Endothelial cell of hepatic sinusoid (primary cell): ENCODE data around the gene IHH.

Experiments
- in situ Hi-C: cut with HindIII; loops from 2 replicates; pipeline ENCODE4 v1.10.0; 2017; ENCODE audit warnings: low sequenced_read_pairs

Gene IHH

GRCh38 chr2:219045937-219046550, 14.7 kb downstream of the IHH start:
- in situ Hi-C loops = no loop called here

- in situ Hi-C loops = no loop called here
Measured at GRCh38 chr2:219042750-219043149, 18.0 kb downstream of the IHH start.

GRCh38 chr2:219042157-219042556, 18.6 kb downstream of the IHH start:
- in situ Hi-C loops = no loop called here

DNA sequence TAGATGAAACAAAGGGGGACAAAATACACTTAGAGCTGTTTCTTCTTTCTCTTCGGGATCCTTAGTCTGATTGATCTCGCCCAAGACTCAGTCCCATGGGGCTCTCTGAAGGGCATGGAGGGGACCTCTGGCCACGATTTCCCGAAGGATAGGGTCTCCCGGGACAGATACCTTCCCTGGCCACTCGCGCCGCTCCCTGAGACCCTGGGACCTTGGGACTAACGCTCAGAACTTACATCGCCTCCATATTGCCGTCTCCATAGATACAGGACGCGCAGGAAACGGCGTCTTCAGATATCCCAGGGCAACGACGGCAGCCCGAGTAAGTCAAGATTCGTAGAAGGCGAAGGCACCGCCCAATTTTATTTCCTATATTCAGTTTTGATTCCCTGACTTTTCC, 19.5 kb downstream of the IHH start, which contains the start of gene CFAP65:
CFAP65 (minus strand) TSS at position 265 of the 400 bp plus-strand sequence. CDS start 2,468 bp downstream, outside the sequence.
- in situ Hi-C loops = no loop called here

DNA sequence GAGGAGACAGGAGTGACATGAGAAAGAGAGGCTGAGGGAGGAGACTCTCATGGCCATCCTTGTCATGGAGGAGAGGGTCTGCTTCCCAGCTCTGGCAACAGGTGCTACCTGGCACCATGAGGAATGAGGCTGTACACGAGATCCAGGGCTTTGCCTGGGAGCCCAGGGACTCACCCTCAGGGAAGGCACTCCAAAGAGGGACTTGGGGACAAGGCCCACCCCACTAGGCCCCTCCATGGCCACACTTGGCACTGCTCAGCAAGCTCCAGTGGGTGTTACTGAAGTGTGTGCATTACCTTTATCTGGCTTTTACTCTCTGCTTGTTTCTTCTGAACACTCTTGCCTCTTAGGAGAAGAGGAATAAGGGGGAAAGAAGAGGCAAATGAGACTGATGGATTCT, 22.1 kb downstream of the IHH start:
- in situ Hi-C loops = no loop called here

GRCh38 chr2:219037783-219038499, 22.8 kb downstream of the IHH start:
- in situ Hi-C loops = no loop called here

- in situ Hi-C loops = no loop called here
Measured at GRCh38 chr2:219035942-219036341, 24.8 kb downstream of the IHH start.

DNA sequence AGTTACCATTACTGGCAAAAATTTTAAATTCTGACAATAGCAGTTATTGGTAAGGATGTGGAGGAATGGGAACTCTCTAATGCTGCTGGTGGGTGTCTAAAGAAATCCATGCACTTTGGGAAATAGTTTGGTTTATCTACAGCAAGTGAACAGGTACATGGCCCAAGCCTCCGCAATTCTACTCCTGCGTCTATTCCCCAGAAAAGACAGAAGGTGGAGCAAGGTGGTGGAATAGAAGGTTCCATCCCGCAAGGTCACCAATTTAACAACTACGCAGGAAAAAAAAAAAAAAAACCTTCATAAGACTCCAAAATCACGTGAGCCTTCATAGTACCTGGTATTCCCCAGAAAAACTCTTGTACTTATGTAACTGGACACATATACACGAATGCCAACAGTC, 25.9 kb downstream of the IHH start:
- in situ Hi-C loops = no loop called here

DNA sequence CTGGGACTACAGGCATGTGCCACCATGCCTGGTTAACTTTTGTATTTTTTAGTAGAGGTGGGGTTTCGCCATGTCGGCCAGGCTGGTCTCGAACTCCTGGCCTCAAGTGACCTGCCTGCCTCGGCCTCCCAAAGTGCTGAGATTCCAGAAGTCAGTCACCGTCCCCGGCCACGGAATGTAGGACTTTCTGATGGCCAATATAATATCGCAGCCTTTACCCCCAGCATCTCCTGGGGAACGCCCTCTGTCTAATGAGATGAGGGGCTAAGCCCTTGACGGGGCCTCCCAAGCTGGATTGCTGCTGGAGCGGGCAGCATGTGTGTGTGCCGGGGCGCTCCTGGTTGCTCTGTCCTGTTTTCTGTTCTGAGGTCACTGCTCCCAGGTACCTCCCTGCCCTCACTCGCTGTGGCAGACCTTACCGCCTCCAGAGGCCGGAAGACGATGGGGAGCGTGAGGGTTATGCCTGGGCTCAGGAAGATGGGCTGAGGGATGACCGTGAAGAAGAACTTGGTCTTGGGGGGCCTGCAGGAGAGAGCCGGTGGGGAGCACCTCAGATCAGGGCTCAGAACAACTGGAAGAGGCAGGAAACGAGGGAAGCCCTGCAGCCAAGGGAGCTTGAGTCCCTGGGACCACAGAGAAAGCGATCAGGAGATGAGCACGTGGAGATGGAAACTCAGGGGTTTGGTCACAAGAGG, 28.5 kb downstream of the IHH start:
- in situ Hi-C loops = no loop called here

GRCh38 chr2:219031005-219031738, 29.5 kb downstream of the IHH start:
- in situ Hi-C loops = no loop called here

DNA sequence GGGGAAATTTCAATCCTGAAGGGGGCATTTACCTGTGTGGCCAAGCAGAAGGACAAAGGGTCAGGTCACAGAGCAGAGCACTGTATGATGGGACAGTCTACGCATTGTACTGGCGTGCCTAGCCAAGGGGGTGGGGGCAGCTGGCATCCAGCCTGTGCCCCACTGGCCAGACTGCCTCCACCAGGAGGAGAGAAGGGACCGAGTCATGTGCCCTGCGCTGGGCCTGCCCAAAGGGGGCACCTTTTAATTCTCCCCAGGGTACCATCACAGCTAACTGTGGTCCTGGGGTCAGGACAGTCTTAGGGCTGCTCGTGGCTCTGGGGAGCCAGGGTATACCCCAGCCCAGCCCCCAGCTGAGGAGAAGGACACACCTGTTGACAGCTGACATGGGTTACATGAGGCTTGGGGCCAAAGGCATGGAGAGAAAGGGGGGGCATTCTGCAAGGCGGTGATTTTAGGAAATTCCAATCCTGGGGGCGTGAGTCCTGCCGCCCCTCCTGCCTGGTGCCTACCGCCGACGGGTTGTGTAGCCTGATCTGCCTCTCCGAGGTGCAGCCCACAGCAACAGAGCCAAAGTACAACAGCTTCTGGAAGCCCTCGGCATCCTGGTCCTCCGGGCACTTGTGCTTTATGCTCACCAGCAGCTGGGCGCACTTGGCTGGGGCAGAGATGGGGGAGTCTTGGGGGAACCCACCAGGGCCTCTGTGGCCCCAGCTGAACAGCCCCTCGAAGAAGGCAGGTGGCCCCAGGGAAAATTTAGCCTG, 30.4 kb downstream of the IHH start:
- in situ Hi-C loops = no loop called here

DNA sequence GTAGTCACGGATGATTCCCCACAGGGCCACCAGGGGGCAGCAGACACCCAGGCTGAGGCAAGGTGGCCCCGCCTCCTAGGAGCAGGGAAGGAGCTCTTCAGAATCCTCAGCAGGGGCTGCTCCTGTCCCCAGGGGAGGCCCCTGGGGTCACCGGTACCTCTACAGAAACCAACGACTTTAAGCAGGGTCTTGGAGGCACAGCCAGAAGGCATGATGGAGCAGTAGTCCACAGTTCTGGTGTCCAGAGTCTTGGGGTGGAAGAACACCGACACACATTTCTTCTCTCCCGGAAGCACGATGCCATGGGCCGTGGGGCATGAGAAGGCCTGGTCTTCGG, 30.9 kb downstream of the IHH start:
- in situ Hi-C loops = no loop called here

DNA sequence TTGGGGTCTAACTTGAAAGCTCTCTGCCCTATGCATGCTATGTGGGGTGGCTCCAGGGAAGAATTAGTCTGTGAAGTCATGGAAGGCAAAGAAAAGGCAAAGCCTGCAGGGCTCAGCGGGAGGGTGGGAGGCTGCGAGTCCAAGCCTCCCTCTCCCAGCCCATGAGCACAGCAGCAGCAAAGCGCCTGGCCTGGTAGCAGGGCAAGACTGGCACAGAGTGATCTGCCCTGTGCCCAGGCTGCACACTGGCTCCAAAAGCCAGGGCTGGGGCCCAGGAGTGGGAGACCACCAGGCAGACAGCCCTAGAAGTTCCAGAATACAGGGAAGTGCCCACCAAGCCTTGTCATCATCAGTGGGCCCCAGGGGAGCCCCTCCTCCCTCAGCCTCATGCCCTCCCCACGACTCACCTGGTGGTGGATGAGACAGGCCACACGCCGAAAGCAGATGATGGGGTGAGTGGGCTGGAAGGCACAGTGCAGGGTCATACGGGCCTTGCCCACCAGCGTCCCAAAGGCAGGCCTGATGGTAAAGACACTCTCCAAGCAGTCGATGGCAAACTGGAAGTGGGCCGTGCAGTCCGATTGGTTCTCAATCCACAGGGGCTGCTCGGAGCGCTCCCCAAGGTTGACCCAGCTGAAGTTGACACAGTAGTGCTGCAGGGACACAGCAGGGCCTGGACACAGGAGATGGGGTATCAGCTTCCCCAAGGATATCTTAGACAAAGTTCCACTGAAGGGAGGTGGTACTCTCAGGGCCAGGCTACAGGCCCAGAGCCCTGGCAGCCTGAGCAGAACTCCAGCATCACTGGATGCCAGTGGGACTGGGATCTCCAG, 31.5 kb downstream of the IHH start:
- in situ Hi-C loops = no loop called here

DNA sequence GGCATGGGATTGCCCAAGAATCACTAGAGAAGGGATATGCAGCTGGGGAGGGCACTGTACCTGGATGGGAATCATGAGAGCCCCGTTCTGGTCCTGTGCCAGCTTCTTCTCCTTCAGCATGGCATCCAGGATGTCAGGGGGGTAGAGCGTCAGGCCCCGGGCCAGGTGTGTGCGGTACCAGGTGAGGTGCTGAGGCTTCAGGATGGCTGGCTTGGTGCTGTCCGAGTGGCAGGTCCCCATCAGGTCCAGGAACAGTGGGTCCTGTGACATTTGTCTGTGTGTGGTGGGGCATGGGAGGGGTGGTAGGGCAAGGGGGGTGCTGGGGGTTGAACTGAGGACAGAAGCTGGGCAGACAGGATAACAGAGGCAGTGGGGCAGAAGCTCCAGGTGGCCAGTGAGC, 32.6 kb downstream of the IHH start:
- in situ Hi-C loops = no loop called here

DNA sequence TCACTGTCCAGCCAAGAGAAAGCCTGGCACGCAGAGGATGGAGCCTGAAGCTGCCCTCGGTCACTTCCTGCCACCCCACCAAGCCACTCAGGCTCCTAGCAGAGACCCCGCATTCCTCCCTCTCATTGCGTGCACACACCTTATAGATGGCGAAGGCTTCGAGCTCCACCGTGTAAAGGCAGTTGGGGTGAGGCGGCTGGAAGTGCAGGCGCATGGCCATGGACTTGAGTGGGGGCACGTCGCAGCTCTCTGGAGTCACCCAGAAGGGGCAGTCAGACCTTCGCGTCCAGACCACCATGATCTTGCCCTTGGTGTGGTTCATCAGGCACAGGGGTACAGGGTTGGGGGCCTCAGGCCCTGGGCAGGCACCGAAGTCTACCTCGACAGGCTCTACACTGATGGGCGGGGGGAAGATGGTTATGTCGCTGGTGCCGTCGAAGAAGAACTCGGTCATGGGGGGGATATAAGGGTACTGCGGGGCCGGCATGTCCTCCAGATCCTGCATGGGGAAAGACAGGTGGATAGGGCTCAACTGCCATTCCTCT, 33.1 kb downstream of the IHH start:
- in situ Hi-C loops = no loop called here

DNA sequence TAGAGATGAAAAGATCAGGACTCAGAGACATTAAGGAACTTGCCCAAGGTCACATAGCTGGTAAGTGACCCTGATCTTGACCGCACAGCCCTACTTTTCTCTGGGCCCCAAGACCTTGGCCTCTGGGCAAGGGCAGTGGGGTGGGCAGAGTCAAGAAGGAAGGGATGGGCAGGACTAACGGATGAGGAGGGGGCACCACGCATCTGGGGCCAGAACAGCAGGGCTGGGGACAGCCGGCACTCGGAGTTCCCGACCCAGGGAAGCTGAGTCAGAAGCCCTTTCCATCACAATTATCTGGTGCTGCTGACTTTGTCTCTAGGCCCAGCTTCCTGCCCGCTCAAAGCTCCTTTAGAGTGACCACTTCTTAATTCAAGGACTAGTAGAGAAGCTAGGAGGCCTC, 33.8 kb downstream of the IHH start:
- in situ Hi-C loops = no loop called here

DNA sequence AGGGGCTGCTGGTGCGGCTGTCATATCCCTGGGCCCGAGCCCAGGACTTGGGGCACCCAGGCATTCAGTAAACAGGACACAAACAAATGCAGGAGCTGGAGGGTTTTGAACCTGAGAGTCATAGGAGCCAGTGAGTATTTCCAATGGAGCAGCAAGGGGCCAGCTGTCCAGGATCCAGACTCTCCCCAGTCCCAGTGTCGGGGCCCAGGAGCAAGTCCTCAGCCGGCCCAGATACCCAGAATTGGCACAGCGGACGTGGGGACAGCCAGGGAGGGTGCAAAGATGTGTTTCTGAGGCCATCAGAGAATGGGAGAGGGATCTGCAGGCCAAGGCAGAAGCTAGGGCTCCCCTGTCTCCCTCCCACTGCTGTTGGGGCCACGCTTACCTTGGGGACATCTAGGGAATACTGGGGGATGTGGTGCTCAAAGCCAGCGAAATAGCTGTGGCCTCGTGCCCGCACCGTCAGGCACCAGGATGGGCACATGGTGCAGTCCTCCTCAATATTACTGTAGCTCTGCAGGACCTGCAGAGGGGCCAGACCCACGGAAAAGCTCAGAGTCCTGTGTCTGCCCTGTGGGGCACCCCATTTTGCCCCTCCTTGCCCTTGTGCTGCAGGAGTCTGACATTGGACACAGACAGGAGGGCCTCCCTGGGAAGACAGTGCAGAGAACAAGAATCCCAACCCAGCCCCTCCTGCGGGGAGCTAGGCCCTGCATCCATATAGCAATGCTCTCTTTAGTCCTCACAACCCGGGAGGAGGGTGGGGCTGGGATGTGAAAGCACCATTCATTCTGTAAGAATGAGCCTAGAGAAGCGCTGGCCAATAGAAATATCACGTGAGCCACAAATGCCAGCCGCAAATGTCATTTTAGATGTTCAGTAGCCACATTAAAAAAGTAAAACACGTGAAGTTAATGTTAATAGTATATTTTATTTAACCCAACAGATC, 34.8 kb downstream of the IHH start:
- in situ Hi-C loops = no loop called here

GRCh38 chr2:219024059-219024458, 36.7 kb downstream of the IHH start:
- in situ Hi-C loops = no loop called here
